Measurements from ENCODE around the gene KIAA0825. TPM values are rescaled to one million over a fixed set of nuclear protein-coding genes. Genes with fewer than 3 reads are reported as not detected.

KIAA0825 gene
- total RNA-seq, 4 donors from 2014 or later, result 12.5 to 32.6 (median 15.9) TPM

DNA sequence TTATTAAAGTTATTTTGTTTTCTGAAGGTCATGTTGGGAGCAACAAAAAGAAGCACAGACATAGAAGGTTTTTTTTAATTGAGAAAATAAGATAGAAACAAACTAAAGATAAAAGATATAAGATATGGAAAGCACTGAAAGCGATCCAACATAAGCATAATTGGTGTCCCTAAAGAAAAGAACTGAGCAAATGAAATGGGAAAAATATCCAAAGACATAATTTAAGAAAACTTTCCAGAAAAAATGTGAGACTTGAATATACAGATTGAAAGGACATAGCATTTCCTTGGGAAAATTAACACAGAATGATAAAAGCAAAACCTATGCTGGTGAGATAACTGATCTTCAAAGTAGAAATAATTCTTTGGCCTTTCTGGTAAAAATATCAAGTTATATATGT is 289.3 kb downstream of the KIAA0825 start:
- intact Hi-C loops (cut with DNase I), result no loop called here
- Histone ChIP-seq H3K9me3 (no peaks in the 10 kb centered on the region), H3K4me1 (no peaks in the 10 kb centered on the region), H3K27ac (no peak overlapping the region), H3K27me3 (no peaks in the 10 kb centered on the region), H3K36me3 (no peaks in the 10 kb centered on the region), H3K4me3 (replicated peaks in 1 of 3) (no peak overlapping the region)
- TF ChIP-seq, protein P1, sequence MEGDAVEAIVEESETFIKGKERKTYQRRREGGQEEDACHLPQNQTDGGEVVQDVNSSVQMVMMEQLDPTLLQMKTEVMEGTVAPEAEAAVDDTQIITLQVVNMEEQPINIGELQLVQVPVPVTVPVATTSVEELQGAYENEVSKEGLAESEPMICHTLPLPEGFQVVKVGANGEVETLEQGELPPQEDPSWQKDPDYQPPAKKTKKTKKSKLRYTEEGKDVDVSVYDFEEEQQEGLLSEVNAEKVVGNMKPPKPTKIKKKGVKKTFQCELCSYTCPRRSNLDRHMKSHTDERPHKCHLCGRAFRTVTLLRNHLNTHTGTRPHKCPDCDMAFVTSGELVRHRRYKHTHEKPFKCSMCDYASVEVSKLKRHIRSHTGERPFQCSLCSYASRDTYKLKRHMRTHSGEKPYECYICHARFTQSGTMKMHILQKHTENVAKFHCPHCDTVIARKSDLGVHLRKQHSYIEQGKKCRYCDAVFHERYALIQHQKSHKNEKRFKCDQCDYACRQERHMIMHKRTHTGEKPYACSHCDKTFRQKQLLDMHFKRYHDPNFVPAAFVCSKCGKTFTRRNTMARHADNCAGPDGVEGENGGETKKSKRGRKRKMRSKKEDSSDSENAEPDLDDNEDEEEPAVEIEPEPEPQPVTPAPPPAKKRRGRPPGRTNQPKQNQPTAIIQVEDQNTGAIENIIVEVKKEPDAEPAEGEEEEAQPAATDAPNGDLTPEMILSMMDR (IDR thresholded peaks at IDR 0.05), result no peak
- no peak for TF ChIP-seq POLR2A (IDR thresholded peaks at IDR 0.05)
- 93 to 97% methylated on average over 1 of the region's 1 CpG for WGBS, 2 donors
- no peak for DNase-seq

DNA sequence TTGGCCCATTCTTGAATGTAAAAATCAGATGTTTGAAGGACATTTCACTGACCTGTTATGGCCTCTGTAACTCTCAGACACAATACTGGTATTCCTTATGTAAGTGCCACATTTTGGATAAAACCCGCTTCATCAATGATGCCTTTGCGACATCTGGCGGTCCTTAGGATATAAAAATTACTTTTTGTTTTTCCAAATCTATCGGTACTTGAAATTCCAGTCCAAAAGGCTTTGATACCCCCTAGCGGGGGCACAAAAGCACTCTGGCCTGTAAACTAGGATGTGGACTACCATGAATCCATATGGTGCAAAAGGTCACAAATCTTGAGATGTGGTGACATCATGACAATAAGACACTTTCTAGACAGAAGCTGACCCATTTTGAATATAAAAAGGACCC is 291.8 kb downstream of the KIAA0825 start:
- intact Hi-C loops (cut with DNase I), result no loop called here
- H3K27ac ChIP-seq, result no peak overlapping the region
- 94 to 96% methylated on average over 5 of the region's 5 CpGs for WGBS, 2 donors

DNA sequence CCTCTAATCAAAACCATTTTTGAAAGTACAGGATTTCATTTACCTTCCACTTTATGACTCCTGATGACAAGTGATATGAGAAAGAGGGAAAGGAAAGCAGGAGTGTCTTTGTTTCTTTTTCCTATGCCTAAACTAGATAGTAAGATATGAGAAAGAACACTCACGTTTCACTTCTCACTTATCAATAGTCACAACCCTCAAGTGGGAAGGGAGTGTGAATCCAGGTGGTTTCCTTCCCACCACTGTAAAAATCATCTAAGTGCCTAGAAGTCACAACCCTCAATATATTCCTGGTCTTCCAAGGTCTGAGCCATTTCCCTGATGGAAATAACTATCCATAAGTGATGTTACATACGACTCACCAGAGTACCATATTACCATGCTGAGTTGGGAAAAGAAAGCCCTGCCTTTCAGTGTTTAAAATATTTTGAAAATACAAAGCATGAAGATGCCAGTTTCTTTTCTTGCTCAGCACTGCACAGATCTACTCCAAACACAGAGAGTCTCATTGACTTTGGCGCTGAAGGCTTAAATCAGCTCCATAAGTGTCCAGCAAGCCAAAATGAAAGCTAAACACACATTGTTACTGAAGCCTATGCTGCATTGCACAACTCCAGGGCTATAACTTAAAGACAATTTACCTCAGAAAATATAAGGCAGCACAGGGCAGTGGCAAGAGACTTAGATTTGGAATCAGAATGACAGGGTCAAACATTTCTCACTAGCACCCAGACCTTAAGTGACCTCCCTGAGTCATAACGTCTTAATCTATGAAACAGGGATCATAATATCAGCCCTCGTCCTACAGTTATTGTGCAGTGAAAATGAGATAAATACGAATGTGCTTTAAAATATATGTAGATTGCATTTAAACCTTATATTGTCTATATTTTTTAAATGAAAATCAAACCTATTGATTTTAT is 301.2 kb downstream of the KIAA0825 start:
- 76 to 78% methylated on average over 6 of the region's 6 CpGs for WGBS, 2 donors
- no peak for DNase-seq
- intact Hi-C loops (cut with DNase I), result no loop called here
- no peaks in the 10 kb centered on the region for H3K4me1 ChIP-seq
- H3K36me3 ChIP-seq, result no peaks in the 10 kb centered on the region
- H3K4me3 ChIP-seq (replicated peaks in 1 of 3), result no peak overlapping the region
- H3K27ac ChIP-seq, result no peak overlapping the region
- TF ChIP-seq, protein P1 (IDR thresholded peaks at IDR 0.05), result no peak
- TF ChIP-seq POLR2A (IDR thresholded peaks at IDR 0.05), result no peak
- no peaks in the 10 kb centered on the region for H3K9me3 ChIP-seq
- no peaks in the 10 kb centered on the region for H3K27me3 ChIP-seq

More for the DNA sequence above, 291.8 kb downstream of the KIAA0825 start:
- no peaks in the 10 kb centered on the region for H3K4me1 ChIP-seq
- no peak for DNase-seq
- H3K36me3 ChIP-seq, result no peaks in the 10 kb centered on the region
- no peak overlapping the region for H3K4me3 ChIP-seq (replicated peaks in 1 of 3)
- no peaks in the 10 kb centered on the region for H3K9me3 ChIP-seq
- TF ChIP-seq, protein P1 (IDR thresholded peaks at IDR 0.05), result no peak
- no peak for TF ChIP-seq POLR2A (IDR thresholded peaks at IDR 0.05)
- H3K27me3 ChIP-seq, result no peaks in the 10 kb centered on the region

DNA sequence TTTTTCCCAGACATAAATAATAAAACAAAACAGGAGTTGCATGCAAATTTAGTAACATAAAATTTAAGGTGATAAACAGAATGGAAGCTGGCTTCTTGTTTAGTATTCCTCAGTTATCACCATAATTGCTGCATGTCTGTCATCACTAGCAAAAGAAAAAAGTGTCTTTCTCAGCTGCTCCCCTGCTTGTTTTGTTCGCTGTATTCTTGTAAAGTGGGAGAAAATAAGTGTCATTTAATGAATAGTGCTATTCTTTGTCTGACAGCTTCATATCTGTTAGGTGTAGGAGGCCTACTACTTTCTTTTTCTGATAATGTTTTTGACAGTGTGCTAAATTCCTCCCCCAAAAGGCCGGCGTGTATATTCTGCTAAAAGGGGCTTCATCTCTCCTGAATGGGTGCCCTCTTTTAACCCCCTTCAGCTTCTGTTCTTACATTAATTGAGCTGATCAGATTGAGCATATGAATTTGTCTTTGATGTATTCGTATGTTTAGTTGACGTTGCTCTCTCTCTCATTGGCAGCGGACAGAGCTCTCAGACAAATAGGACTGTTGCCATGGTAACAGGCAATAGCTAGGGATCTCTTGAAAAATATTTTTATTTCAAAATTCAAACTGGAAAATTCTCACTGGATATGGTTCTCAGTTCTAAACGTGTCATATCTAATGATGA is 303.8 kb downstream of the KIAA0825 start:
- Histone ChIP-seq H3K9me3 (no peaks in the 10 kb centered on the region), H3K27ac (no peak overlapping the region), H3K4me1 (no peaks in the 10 kb centered on the region), H3K4me3 (replicated peaks in 1 of 3) (no peak overlapping the region), H3K36me3 (no peaks in the 10 kb centered on the region), H3K27me3 (no peaks in the 10 kb centered on the region)
- no peak for DNase-seq
- intact Hi-C loops (cut with DNase I), result no loop called here
- 80 to 89% methylated on average over 7 of the region's 7 CpGs for WGBS, 2 donors
- TF ChIP-seq POLR2A (IDR thresholded peaks at IDR 0.05), result no peak
- TF ChIP-seq, protein P1 (IDR thresholded peaks at IDR 0.05), result no peak

DNA sequence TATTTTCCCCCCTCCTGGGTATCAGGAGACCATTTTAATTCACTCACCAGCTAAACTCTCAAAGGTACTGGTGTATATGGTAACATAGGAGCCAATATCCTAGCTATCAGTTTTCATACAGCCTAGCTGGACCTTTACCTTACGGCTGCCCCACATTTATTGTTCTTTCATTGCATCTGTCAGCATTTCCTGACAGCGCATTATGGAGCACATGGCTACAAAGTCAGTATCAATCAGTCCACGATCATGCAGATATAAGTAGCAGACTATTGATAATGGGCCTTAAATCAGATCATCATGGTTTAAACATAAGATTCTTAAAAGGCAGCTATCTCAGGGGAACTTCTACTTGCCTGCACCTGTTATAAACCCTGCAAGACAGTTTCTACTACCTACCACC is 304.7 kb downstream of the KIAA0825 start:
- no peak for TF ChIP-seq POLR2A (IDR thresholded peaks at IDR 0.05)
- TF ChIP-seq, protein P1 (IDR thresholded peaks at IDR 0.05), result no peak

More for the DNA sequence above, 304.7 kb downstream of the KIAA0825 start:
- DNase-seq, result no peak
- Histone ChIP-seq H3K27me3 (no peaks in the 10 kb centered on the region), H3K9me3 (no peaks in the 10 kb centered on the region), H3K27ac (no peak overlapping the region), H3K4me1 (no peaks in the 10 kb centered on the region), H3K4me3 (replicated peaks in 1 of 3) (no peak overlapping the region), H3K36me3 (no peaks in the 10 kb centered on the region)
- 93 to 96% methylated on average over 3 of the region's 3 CpGs for WGBS, 2 donors
- intact Hi-C loops (cut with DNase I), result no loop called here
